SU-DHL-6 (cell line): ENCODE data around the gene KCNH1.

Source experiments
- EZH2phosphoT487 ChIP-seq: fragments of 200-600 bp; sonication (generic), shearing (Covaris generic); conservative IDR thresholded peaks from 2 replicates; pipeline ENCODE4 v1.6.1; 2018; ENCODE audit warnings: mild to moderate bottlenecking, antibody characterized with exemption, low read length, moderate library complexity, mixed read lengths
- TF ChIP-seq, protein P1 (sequence below): fragments of 200-600 bp; sonication (generic); IDR thresholded peaks from one replicate; pipeline ENCODE4 v1.5.1; 2017; ENCODE audit warnings: antibody characterized with exemption, mild to moderate bottlenecking, low read length, moderate library complexity; ENCODE audit not compliant: insufficient read depth, poor library complexity, severe bottlenecking

DNA sequence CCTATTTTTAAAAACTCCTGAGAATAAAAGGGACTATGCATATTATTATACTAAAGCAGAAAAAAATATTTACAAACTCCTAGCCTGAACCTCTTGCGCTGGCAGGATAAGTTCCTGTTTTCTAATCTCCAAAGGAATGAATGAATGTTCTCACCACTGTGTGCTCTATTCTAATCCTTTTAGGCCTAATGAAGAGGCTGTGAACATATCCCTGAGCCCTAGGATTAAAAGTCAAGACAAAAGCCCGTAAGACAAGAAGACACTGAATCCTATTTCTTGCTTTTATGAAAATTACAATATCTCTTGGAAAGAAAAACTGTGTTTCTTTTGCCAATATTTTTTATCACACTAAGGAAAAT is 487.7 kb downstream of the KCNH1 start:
- TF ChIP-seq, protein P1, sequence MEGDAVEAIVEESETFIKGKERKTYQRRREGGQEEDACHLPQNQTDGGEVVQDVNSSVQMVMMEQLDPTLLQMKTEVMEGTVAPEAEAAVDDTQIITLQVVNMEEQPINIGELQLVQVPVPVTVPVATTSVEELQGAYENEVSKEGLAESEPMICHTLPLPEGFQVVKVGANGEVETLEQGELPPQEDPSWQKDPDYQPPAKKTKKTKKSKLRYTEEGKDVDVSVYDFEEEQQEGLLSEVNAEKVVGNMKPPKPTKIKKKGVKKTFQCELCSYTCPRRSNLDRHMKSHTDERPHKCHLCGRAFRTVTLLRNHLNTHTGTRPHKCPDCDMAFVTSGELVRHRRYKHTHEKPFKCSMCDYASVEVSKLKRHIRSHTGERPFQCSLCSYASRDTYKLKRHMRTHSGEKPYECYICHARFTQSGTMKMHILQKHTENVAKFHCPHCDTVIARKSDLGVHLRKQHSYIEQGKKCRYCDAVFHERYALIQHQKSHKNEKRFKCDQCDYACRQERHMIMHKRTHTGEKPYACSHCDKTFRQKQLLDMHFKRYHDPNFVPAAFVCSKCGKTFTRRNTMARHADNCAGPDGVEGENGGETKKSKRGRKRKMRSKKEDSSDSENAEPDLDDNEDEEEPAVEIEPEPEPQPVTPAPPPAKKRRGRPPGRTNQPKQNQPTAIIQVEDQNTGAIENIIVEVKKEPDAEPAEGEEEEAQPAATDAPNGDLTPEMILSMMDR, result no peak
- no peak for TF ChIP-seq EZH2phosphoT487
